AG04449 (cell line): ENCODE results near the gene PCID2.

Source experiments
- CTCF ChIA-PET: fragments of 350-600 bp; formaldehyde crosslinking; extraction: SDS; loops from one replicate; lab custom pipeline; 2021; ENCODE audit warnings: antibody characterized with exemption; lab: Yijun Ruan, JAX
- POLR2A ChIA-PET: fragments of 400-600, 350-600 bp; formaldehyde crosslinking; extraction: SDS; loops from one replicate; lab custom pipeline; 2020; ENCODE audit warnings: antibody characterized with exemption, inconsistent platforms; lab: Yijun Ruan, JAX
- DNase-seq: peaks from one replicate; pipeline ENCODE4 v3.0.0-alpha.2; 2010; ENCODE audit warnings: low read depth, low spot score
- H3K4me3 ChIP-seq: 2 replicates; pipeline ENCODE4 v1.5.1; 2011; ENCODE audit warnings: low read depth, mild to moderate bottlenecking, control low read depth, low read length
- CTCF ChIP-seq: IDR thresholded peaks from one replicate; pipeline ENCODE4 v1.5.1; 2011; ENCODE audit warnings: mild to moderate bottlenecking, moderate library complexity, low read length, control low read depth, inconsistent platforms; ENCODE audit not compliant: insufficient read depth; ENCODE audit errors: missing control alignments

PCID2 gene

DNA sequence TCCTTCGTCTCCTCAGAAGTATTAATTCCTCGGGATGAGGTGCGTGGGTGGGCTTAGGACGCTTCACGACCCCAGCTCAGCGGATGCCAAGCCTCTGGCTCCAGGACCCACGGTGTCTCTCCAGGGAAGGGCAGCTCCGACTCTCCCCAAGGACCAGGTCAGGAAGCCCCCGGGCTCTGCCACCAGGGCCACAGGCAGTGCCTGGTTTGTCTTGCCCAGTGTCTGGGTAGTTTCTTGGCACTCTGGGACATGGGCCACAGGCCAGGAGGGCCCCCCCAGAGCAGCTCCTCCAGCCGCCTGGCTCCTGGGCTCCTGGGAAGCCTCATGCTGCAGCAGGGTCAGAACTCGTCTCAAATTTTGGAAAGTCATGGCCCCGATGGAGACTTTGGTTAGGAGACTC, 47.5 kb downstream of the PCID2 start:
- ChIA-PET CTCF (no interaction called here), POLR2A (no interaction called here)
- TF ChIP-seq CTCF: no peak
- H3K4me3 ChIP-seq: no peak overlapping the region
- DNase-seq: no peak

DNA sequence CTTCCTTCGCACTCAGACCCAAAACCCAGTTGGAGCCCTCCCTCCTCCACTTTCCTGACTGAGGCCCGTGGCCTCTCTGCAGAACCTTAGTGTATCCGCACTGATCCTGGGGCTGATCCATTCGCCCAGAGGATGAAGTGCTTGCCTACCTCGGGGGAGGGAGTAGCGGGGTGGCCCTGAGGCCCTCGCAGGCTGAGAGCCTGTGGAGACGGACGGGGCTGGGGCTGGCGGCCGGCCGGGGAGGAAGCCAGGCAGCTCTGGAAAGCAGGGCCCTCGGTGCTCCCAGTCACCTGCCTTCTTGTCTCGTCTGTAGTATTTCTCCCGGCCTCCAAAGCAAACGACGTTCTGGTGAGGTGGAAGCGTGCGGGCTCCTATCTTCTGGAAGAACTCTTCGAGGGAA, 48.8 kb downstream of the PCID2 start:
- POLR2A ChIA-PET: no interaction called here
- no peak for TF ChIP-seq CTCF
- CTCF ChIA-PET: no interaction called here
- H3K4me3 ChIP-seq: no peak overlapping the region
- DNase-seq: no peak

DNA sequence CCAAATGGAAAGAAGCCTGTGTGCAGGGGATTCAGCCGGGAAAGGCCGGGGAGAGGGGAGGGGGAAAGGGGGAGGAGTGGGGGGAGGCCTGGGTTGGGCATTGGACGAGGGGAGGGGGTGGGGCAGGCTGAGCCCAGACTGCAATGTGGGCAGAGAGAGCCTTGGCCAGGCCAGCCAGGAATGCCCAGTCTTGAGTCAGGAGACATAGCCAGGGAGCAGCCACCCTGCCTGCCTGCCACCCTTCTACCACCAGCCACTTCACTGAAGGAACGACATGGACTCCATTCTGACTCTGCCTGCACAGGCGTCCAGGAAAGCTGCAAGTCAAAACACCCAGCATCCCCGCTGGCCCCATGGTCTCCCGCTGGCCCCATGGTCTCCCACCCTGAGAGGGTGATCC, 49.5 kb downstream of the PCID2 start:
- ChIA-PET POLR2A (no interaction called here), CTCF (no interaction called here)
- TF ChIP-seq CTCF: no peak
- DNase-seq: no peak
- H3K4me3 ChIP-seq: no peak overlapping the region

DNA sequence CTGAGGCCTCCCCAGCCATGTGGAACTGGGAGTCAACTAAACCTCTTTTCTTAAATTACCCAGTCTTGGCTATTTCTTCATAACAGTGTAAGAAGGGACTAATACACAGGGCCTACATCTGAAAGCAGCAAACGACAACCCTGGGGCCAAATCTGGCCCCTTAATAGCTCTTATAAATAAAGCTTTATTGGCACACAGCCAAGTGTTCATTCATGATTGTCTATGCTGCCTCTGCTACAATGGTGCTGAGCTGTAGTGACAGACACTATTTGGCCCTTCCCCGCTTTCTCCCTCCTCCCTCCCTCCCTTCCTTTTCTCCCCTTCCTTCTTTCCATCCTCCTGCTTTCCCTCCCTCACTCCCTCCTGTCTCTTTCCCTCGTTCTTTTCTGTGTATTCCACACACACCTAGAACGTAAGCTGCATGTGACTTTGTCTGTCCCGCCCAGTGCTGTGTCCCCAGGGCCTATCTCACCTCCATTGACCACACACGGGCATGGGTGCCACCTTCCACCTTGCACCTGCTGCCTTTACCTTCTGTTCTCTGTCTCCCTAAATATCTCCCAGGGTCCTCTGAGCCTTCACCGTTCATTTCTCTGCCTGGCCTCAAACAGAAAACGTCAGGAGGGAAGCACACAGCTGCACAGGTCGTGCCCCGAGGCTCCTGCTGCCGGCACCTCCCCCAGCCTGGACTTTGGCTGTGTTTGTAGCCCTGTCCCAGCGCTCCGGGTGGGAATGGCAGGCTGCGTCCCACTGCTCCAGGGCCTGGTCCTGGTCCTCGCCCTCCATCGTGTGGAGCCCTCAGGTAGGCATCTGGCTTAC, 50.3 kb downstream of the PCID2 start, which contains the start of gene PROZ:
PROZ (plus strand) TSS at position 720 of the 819 bp plus-strand sequence; CDS start at position 733, 13 bp downstream.
- ChIA-PET POLR2A (no interaction called here), CTCF (no interaction called here)
- H3K4me3 ChIP-seq: no peak within 1 kb of the TSS
- no peak for TF ChIP-seq CTCF
- DNase-seq: no peak

DNA sequence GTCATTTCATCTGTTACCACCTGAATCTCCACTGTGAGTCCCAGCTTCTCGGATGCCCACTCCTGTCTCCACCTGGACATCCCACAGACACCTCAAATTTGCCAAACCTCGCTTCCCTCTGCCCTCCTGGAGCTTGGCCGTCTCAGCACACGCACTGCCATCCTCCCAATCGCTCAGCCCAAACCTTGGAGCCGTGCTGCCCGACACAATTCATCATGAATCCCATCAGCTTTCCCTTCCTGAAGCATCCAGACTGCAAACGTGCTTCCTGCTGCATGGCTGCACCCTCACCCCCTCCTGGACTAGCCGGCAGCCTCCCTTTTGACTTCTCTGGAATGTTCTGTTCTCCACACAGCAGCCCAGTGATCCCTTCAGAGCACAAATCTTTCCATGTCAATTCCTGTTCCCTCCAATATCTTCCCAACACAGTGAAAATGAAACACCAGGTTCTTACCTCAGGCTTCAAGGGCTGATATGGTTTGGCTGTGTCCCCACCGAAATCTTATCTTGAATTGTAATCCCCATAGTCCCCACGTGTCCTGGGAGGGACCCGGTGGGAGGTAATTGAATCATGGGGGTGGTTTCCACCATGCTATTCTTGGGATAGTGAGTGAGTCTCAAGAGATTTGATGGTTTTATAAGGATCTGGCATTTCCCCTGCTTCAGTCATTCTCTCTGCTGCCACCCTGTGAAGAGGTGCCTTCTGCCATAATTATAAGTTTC, 51.1 kb downstream of the PCID2 start:
- ChIA-PET POLR2A (no interaction called here), CTCF (no interaction called here)
- no peak for TF ChIP-seq CTCF
- no peak overlapping the region for H3K4me3 ChIP-seq
- DNase-seq: no peak

DNA sequence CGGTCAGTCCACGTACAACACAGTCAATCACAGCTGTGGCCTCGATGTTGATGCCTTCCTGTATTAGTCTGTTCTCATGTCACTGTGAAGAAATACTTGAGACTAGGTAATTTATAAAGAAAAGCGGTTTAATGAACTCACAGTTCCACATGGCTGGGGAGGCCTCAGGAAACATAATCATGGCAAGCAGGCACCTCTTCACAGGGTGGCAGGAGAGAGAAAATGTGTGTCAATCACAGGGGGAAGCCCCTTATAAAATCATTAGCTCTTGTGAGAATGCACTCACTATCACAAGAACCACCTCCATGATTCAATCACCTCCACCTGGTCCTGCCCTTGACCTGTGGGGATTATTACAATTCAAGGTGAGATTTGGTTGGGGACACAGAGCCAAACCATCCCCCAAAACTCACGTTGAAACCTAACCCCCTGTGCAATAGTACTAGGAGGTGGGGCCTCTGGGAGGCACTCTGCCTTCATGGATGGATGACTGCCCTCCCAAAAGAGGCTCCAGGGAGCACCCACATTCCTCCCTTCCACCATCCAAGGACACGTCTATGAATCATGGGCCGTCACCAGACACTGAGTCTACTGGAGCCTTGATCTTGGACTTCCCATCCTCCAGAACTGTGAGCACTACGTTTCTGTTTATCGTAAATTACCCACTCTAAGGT, 52.4 kb downstream of the PCID2 start:
- TF ChIP-seq CTCF: no peak
- H3K4me3 ChIP-seq: no peak overlapping the region
- DNase-seq: no peak
- ChIA-PET POLR2A (no interaction called here), CTCF (interaction anchor here (1.0 kb wide), 1 partner anchor 54 kb away, joined by 3 read pairs; the partner anchor contains the start of gene CUL4A)
